ENCODE measurements around the gene ALCAM.
"Not testable (repeated sequence)": the region's sequence is repeated elsewhere in the genome, so short reads cannot be mapped to it uniquely, and the experiment has no call there.

DNA sequence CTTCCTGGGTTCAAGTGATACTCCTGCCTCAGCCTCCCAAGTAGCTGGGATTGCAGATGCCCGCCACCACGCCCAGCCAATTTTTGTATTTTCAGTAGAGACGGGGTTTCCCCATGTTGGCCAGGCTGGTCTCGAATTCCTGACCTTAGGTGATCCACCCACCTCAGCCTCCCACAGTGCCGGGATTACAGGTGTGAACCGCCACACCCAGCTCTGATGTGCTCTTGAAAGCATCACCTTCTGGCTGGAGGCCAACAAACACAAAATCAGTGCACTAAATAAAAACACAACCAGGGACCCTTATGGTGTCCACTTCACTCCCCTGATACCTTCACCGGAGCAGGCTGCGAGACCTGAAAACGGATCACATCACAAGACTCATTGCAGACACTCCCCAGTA lies 36.3 kb downstream of the ALCAM start:
- TF ChIP-seq MXI1 (IDR thresholded peaks at IDR 0.05; ENCODE audit: low read depth, low read length); RAD21 (IDR thresholded peaks at IDR 0.05; ENCODE audit: low read length); YY1 (IDR thresholded peaks at IDR 0.05; ENCODE audit: low read depth); EZH2phosphoT487 (IDR thresholded peaks at IDR 0.05; ENCODE audit: borderline replicate concordance, low read depth); FOXM1 (IDR thresholded peaks at IDR 0.05; ENCODE audit: low read depth); FOXJ3 (CRISPR knock-in tag; IDR thresholded peaks at IDR 0.05); POLR2AphosphoS5 (IDR thresholded peaks at IDR 0.05; ENCODE audit: low read depth, low read length); RFX5 (IDR thresholded peaks at IDR 0.05; ENCODE audit: low read length); TAF1 (IDR thresholded peaks at IDR 0.05; ENCODE audit: borderline replicate concordance, low read depth, low read length); EP300 (IDR thresholded peaks at IDR 0.05; ENCODE audit: borderline replicate concordance in 1 of 2, low read depth in 1 of 2, low read length in 1 of 2): not testable (repeated sequence)
- TF ChIP-seq, protein P1, sequence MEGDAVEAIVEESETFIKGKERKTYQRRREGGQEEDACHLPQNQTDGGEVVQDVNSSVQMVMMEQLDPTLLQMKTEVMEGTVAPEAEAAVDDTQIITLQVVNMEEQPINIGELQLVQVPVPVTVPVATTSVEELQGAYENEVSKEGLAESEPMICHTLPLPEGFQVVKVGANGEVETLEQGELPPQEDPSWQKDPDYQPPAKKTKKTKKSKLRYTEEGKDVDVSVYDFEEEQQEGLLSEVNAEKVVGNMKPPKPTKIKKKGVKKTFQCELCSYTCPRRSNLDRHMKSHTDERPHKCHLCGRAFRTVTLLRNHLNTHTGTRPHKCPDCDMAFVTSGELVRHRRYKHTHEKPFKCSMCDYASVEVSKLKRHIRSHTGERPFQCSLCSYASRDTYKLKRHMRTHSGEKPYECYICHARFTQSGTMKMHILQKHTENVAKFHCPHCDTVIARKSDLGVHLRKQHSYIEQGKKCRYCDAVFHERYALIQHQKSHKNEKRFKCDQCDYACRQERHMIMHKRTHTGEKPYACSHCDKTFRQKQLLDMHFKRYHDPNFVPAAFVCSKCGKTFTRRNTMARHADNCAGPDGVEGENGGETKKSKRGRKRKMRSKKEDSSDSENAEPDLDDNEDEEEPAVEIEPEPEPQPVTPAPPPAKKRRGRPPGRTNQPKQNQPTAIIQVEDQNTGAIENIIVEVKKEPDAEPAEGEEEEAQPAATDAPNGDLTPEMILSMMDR (IDR thresholded peaks at IDR 0.05): not testable (repeated sequence)
- TF ChIP-seq, protein P2, sequence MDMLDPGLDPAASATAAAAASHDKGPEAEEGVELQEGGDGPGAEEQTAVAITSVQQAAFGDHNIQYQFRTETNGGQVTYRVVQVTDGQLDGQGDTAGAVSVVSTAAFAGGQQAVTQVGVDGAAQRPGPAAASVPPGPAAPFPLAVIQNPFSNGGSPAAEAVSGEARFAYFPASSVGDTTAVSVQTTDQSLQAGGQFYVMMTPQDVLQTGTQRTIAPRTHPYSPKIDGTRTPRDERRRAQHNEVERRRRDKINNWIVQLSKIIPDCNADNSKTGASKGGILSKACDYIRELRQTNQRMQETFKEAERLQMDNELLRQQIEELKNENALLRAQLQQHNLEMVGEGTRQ (IDR thresholded peaks at IDR 0.05; ENCODE audit: borderline replicate concordance, low read depth, low read length): not testable (repeated sequence)
- TF ChIP-seq, protein P3, sequence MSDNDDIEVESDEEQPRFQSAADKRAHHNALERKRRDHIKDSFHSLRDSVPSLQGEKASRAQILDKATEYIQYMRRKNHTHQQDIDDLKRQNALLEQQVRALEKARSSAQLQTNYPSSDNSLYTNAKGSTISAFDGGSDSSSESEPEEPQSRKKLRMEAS (IDR thresholded peaks at IDR 0.05; ENCODE audit: low read depth): not testable (repeated sequence)
- TF ChIP-seq, protein P4, sequence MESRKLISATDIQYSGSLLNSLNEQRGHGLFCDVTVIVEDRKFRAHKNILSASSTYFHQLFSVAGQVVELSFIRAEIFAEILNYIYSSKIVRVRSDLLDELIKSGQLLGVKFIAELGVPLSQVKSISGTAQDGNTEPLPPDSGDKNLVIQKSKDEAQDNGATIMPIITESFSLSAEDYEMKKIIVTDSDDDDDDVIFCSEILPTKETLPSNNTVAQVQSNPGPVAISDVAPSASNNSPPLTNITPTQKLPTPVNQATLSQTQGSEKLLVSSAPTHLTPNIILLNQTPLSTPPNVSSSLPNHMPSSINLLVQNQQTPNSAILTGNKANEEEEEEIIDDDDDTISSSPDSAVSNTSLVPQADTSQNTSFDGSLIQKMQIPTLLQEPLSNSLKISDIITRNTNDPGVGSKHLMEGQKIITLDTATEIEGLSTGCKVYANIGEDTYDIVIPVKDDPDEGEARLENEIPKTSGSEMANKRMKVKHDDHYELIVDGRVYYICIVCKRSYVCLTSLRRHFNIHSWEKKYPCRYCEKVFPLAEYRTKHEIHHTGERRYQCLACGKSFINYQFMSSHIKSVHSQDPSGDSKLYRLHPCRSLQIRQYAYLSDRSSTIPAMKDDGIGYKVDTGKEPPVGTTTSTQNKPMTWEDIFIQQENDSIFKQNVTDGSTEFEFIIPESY (IDR thresholded peaks at IDR 0.05; ENCODE audit: borderline replicate concordance, low read depth): not testable (repeated sequence)

Data from SK-N-SH (cell line).